ENCODE results near the gene TFDP2. TPM values are rescaled to one million over a fixed set of nuclear protein-coding genes. Genes with fewer than 3 reads are reported as not detected.

The TFDP2 gene
- total and polyA plus RNA-seq, 2 experiments from 2014 or later, result 150 to 410 TPM

- H3K4me2 ChIP-seq, result no peak overlapping the region
- DNase-seq (ENCODE audit: low spot score) (no peak), ATAC-seq (no peak)
- no peaks in the 10 kb centered on the region for H3K79me2 ChIP-seq (replicated peaks; ENCODE audit: insufficient read depth)
- H3K4me1 Mint-ChIP-seq, result no peaks in the 10 kb centered on the region
- TF ChIP-seq EZH2 (IDR thresholded peaks at IDR 0.05; ENCODE audit: low read depth, unreplicated experiment) (no peak), STAT1 (IDR thresholded peaks at IDR 0.05; ENCODE audit: unreplicated experiment) (no peak), JUNB (IDR thresholded peaks at IDR 0.05; ENCODE audit: unreplicated experiment) (no peak)
- H3K36me3 Mint-ChIP-seq (ENCODE audit: low read depth), result peaks cover 75% of the 10 kb centered on the region
- H3K27ac ChIP-seq (ENCODE audit: low read depth), result no peak overlapping the region
- H4K20me1 ChIP-seq (replicated peaks; ENCODE audit: insufficient read depth), result no peaks in the 10 kb centered on the region; the same call in 1 of the 2 replicates
- H3K27ac Mint-ChIP-seq, result no peak overlapping the region
- H2AFZ ChIP-seq, result no peak overlapping the region
- H3K4me1 ChIP-seq (ENCODE audit: insufficient read depth), result no peaks in the 10 kb centered on the region
- H3K9me3 Mint-ChIP-seq, result no peaks in the 10 kb centered on the region
- no peak overlapping the region for H3K4me3 Mint-ChIP-seq
- H3K27me3 ChIP-seq (ENCODE audit: insufficient read depth), result no peaks in the 10 kb centered on the region
- no peaks in the 10 kb centered on the region for H3F3A ChIP-seq (replicated peaks; ENCODE audit: low read depth)
- H3K27me3 Mint-ChIP-seq (ENCODE audit: insufficient read depth, low read depth, poor library complexity), result no peaks in the 10 kb centered on the region
- peaks cover 24% of the 10 kb centered on the region for H3K36me3 ChIP-seq (ENCODE audit: insufficient read depth)
- no peaks in the 10 kb centered on the region for H3K9me2 ChIP-seq (ENCODE audit: insufficient read depth)
- no peak overlapping the region for H3K4me3 ChIP-seq
Observed at GRCh38 chr3:141921316-141921715, 228.0 kb downstream of the TFDP2 start.

GRCh38 chr3:141920701-141921100 lies 228.6 kb downstream of the TFDP2 start:
- Histone ChIP-seq H2AFZ (no peak overlapping the region), H4K20me1 (replicated peaks; ENCODE audit: insufficient read depth) (peaks cover 1% of the 10 kb centered on the region; the same call in 1 of the 2 replicates), H3K4me2 (no peak overlapping the region), H3K4me1 (ENCODE audit: insufficient read depth) (no peaks in the 10 kb centered on the region), H3K4me3 (no peak overlapping the region), H3K27ac (ENCODE audit: low read depth) (no peak overlapping the region), H3K9me2 (ENCODE audit: insufficient read depth) (no peaks in the 10 kb centered on the region), H3K79me2 (replicated peaks; ENCODE audit: insufficient read depth) (no peaks in the 10 kb centered on the region), H3F3A (replicated peaks; ENCODE audit: low read depth) (no peaks in the 10 kb centered on the region), H3K36me3 (ENCODE audit: insufficient read depth) (peaks cover 27% of the 10 kb centered on the region), H3K27me3 (ENCODE audit: insufficient read depth) (no peaks in the 10 kb centered on the region)
- H3K4me1 Mint-ChIP-seq, result no peaks in the 10 kb centered on the region
- no peaks in the 10 kb centered on the region for H3K27me3 Mint-ChIP-seq (ENCODE audit: insufficient read depth, low read depth, poor library complexity)
- H3K36me3 Mint-ChIP-seq (ENCODE audit: low read depth), result peaks cover 76% of the 10 kb centered on the region
- ATAC-seq (no peak), DNase-seq (ENCODE audit: low spot score) (no peak)
- no peak overlapping the region for H3K27ac Mint-ChIP-seq
- no peaks in the 10 kb centered on the region for H3K9me3 Mint-ChIP-seq
- H3K4me3 Mint-ChIP-seq, result no peak overlapping the region
- TF ChIP-seq NANOG (IDR thresholded peaks at IDR 0.05; ENCODE audit: borderline replicate concordance) (no peak), ETS1 (IDR thresholded peaks at IDR 0.05) (no peak), REST (IDR thresholded peaks at IDR 0.05; ENCODE audit: unreplicated experiment) (no peak), STAT1 (IDR thresholded peaks at IDR 0.05; ENCODE audit: unreplicated experiment) (no peak), EZH2 (IDR thresholded peaks at IDR 0.05; ENCODE audit: low read depth, unreplicated experiment) (no peak), EZH2phosphoT487 (IDR thresholded peaks at IDR 0.05; ENCODE audit: unreplicated experiment) (no peak), JUNB (IDR thresholded peaks at IDR 0.05; ENCODE audit: unreplicated experiment) (no peak), CTCF (conservative IDR thresholded peaks at IDR 0.05; ENCODE audit: low read depth in 2 of 2) (no peak), ZNF462 (CRISPR knock-in tag; IDR thresholded peaks at IDR 0.05) (no peak)

All from GM23338 (cell line).